SK-N-MC (cell line): Measurements from ENCODE around the gene CCDC167.

Experiments
- DNase-seq: peaks from one replicate; pipeline ENCODE4 v3.0.0-alpha.2; 2011; ENCODE audit warnings: low read depth, low spot score
- H3K27ac ChIP-seq: fragments of 200-600 bp; sonication (generic); 2 replicates; pipeline ENCODE4 v1.5.1; 2016; ENCODE audit warnings: mixed run types
- H3K36me3 ChIP-seq: fragments of 200-600 bp; sonication (generic); 2 replicates; pipeline ENCODE4 v1.6.1; 2017; ENCODE audit warnings: antibody characterized with exemption, low read length, mixed read lengths; ENCODE audit not compliant: insufficient read depth
- H3K4me3 ChIP-seq: fragments of 200-600 bp; sonication (generic); 2 replicates; pipeline ENCODE4 v1.5.1; 2016
- H3K9ac ChIP-seq: fragments of 200-600 bp; sonication (generic); 2 replicates; pipeline ENCODE4 v1.8.0; 2017; ENCODE audit warnings: mixed run types, mixed read lengths; ENCODE audit not compliant: insufficient read length
- H3K9me3 ChIP-seq: fragments of 200-600 bp; sonication (generic); 2 replicates; pipeline ENCODE4 v1.6.1; 2017; ENCODE audit warnings: low read depth, mild to moderate bottlenecking, antibody characterized with exemption, low read length, moderate library complexity, mixed read lengths
- EZH2 ChIP-seq: fragments of 200-600 bp; sonication (generic); IDR thresholded peaks from one replicate; pipeline ENCODE4 v1.6.1; 2017; ENCODE audit warnings: antibody characterized with exemption
- FOXP2 ChIP-seq: optimal IDR thresholded peaks from 2 replicates; pipeline ENCODE3; 2011; ENCODE audit warnings: mild to moderate bottlenecking, moderate library complexity; ENCODE audit not compliant: insufficient read depth; ENCODE audit errors: extremely low read length, control extremely low read depth
- POLR2AphosphoS5 ChIP-seq: IDR thresholded peaks from 2 replicates; pipeline ENCODE4 v1.6.1; 2012; ENCODE audit warnings: mild to moderate bottlenecking, low read depth, low read length, borderline replicate concordance

CCDC167 gene

DNA sequence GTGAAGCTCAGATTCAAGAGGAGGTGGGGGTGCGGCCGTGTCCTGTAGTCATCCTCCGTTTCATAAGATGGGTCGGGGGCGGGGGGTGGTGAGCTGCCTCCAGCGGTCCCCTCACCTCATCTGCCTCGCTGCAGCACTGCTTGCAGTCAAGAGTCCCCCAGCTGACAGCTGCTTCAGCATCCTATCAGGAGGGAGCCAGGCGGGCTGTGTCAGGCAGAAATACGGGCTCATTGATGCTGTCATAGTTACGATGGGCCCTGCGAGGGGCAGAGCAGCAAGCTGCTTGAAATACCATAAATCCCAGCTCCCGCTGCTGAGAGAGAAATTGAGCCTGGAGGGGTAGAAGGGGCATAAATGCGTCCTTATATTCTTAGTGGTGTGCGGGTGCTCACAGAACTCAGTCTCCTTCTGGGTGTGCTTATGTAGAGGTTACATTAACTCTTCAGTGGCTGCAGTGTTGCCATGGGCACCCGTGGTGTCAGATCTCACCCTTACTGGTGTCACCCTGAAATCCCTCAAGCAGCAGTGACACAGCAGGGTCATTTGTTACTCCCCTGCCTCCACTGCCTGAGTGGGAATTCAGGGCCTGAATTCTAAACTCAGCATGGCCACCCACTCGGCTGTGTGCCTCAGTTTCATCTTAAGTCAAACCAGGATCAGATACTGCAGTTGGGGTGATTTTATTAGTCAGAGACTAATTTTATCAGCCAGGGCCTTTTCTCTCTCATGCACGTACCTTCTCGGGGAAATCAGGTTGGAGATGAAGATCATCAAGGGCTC is 21.8 kb downstream of the CCDC167 start:
- peaks cover 25% of the 10 kb centered on the region; the same call in 1 of the 2 replicates for H3K36me3 ChIP-seq
- TF ChIP-seq FOXP2 (no peak), POLR2AphosphoS5 (no peak), EZH2 (no peak)
- DNase-seq = no peak
- H3K9ac ChIP-seq = no peak overlapping the region
- H3K27ac ChIP-seq = no peak overlapping the region
- no peak overlapping the region for H3K4me3 ChIP-seq
- no peaks in the 10 kb centered on the region for H3K9me3 ChIP-seq

DNA sequence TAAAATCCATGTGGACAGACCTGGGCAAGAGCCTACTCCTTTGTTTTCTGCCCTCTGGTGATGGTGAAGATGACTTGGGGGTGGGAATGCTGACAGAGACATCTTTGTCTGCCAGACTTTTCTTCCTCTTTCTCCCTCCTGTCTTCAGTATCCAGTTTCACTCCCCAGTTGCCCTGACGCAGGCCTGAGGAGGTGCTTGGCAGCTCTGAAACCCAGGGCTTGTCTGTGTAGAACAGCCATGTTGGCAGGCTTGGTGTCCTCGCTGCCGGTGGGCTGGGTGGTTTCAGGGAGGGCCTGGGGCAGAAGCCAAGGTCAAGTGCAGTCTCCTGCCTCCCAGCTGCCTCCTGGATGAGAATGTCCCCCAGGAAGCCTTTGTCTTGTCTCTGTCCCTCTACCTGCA is 22.5 kb downstream of the CCDC167 start:
- H3K9ac ChIP-seq = no peak overlapping the region
- no peak for DNase-seq
- H3K27ac ChIP-seq = no peak overlapping the region
- no peaks in the 10 kb centered on the region for H3K9me3 ChIP-seq
- H3K36me3 ChIP-seq = peaks cover 25% of the 10 kb centered on the region; the same call in 1 of the 2 replicates
- TF ChIP-seq FOXP2 (no peak), EZH2 (no peak), POLR2AphosphoS5 (no peak)
- no peak overlapping the region for H3K4me3 ChIP-seq

- H3K4me3 ChIP-seq = no peak overlapping the region
- H3K9ac ChIP-seq = no peak overlapping the region
- no peak for TF ChIP-seq FOXP2
- TF ChIP-seq POLR2AphosphoS5 = no peak
- no peak for TF ChIP-seq EZH2
- H3K27ac ChIP-seq = no peak overlapping the region
- H3K36me3 ChIP-seq = peaks cover 20% of the 10 kb centered on the region; the same call in 1 of the 2 replicates
- no peaks in the 10 kb centered on the region for H3K9me3 ChIP-seq
- no peak for DNase-seq
These were observed 25.4 kb downstream of the CCDC167 start for GRCh38 chr6:37474316-37474715.

- DNase-seq = no peak
- Histone ChIP-seq H3K9ac (no peak overlapping the region), H3K4me3 (no peak overlapping the region), H3K36me3 (peaks cover 19% of the 10 kb centered on the region; the same call in 1 of the 2 replicates), H3K27ac (no peak overlapping the region), H3K9me3 (no peaks in the 10 kb centered on the region)
- TF ChIP-seq FOXP2 (no peak), EZH2 (no peak), POLR2AphosphoS5 (no peak)
These were observed 26.2 kb downstream of the CCDC167 start for GRCh38 chr6:37473364-37474095.

DNA sequence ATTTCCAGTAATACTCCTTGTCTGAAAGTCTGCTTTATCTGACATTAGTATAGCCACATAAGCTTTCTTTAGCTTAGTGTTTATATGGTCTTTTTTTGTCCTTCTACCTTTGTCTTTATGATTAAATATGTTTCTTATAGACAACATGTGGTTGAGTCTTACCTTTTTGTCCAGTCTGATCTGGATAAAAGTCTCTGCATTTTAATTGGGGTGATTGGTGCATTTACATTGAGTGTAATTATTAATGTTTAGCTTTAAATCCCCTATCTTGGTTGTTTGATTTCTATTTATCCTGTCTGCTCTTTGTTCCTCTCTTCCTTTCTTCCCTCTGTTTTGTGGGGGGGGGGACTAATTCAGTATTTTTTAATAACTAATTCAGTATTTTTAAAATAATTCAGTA is 32.0 kb downstream of the CCDC167 start:
- no peak for DNase-seq
- no peak for TF ChIP-seq POLR2AphosphoS5
- no peak for TF ChIP-seq EZH2
- no peak for TF ChIP-seq FOXP2
- peaks cover 5% of the 10 kb centered on the region; the same call in 1 of the 2 replicates for H3K9me3 ChIP-seq
- no peak overlapping the region for H3K9ac ChIP-seq
- H3K27ac ChIP-seq = no peak overlapping the region
- H3K36me3 ChIP-seq = peaks cover 35% of the 10 kb centered on the region
- no peak overlapping the region for H3K4me3 ChIP-seq

DNA sequence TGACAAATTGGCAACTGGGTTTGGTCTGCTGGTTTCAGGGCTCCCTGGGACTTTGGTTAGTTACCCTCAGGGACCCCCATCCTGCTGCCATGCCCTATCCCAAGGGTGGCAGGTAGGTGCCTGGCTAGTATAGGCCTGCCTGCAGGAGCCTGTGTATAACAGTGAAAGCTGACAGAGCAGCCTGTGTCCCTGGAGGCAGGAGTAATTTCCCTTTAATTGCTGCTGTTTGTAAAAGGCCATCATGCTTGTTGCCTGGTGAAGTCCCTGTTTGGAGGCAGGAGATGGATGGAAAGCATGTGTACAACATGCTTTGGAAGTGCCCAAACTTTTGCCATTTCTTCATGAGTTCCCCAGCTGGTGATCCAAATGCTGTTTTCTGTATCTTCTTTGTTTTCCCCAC is 36.6 kb downstream of the CCDC167 start:
- Histone ChIP-seq H3K4me3 (no peak overlapping the region), H3K36me3 (peaks cover 56% of the 10 kb centered on the region), H3K9ac (no peak overlapping the region), H3K27ac (no peak overlapping the region), H3K9me3 (peaks cover 5% of the 10 kb centered on the region; the same call in 1 of the 2 replicates)
- DNase-seq = no peak
- no peak for TF ChIP-seq POLR2AphosphoS5
- no peak for TF ChIP-seq FOXP2
- TF ChIP-seq EZH2 = no peak

GRCh38 chr6:37460805-37461204 is 38.9 kb downstream of the CCDC167 start:
- Histone ChIP-seq H3K4me3 (no peak overlapping the region), H3K36me3 (peaks cover 49% of the 10 kb centered on the region), H3K27ac (no peak overlapping the region), H3K9me3 (no peaks in the 10 kb centered on the region), H3K9ac (no peak overlapping the region)
- TF ChIP-seq FOXP2 = no peak
- TF ChIP-seq EZH2 = no peak
- no peak for TF ChIP-seq POLR2AphosphoS5
- DNase-seq = no peak

DNA sequence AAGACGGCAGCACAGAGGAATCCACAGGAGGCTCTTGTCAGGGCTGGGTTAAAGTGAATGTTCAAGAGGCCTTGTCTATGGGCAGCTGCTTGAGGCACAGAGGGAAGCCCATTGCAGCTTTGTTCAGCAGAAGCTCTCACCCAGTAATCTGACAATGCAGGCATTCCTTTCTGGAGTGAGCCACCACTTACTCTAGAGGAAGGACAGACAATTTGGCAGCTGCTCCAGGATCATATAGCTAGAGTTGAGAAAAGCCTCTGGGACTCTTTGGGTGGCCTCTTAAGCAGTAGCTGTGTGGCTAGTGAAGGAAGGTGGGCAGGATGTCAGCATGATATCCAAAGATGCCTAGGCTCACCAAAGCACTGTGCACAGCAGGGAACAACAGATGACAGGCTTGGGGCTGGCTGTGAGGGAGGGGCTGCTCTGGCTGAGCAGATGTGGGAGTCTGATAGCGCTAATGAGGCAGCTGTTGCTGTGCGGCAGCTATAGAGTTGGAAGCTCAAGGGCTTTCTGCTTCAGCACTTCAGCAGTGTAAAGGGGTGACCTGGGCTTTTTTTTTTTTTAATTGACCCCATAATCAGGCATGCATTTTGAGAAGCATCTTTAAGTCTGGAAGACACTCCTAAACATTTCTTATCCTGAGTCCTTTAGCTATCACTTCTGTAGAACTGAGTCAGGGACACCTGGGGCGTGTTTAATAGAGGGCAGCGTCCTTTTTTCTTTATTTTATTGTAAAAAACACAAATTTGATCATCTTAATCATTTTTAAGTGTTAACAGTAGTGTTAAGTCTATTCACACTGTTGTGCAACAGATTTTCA is 39.5 kb downstream of the CCDC167 start:
- Histone ChIP-seq H3K4me3 (no peak overlapping the region), H3K27ac (no peak overlapping the region), H3K36me3 (peaks cover 50% of the 10 kb centered on the region), H3K9ac (no peak overlapping the region), H3K9me3 (no peaks in the 10 kb centered on the region)
- TF ChIP-seq FOXP2 = no peak
- TF ChIP-seq EZH2 = no peak
- TF ChIP-seq POLR2AphosphoS5 = no peak
- DNase-seq = peak; percentile 30
